HUES48 (cell line): ENCODE results near the gene NARF.
A peak's percentile ranks its signal among the peaks of the same experiment; 100 is the strongest.
"Not testable (repeated sequence)": the region's sequence is repeated elsewhere in the genome, so short reads cannot be mapped to it uniquely, and the experiment has no call there.

Experiments used
- H3K27ac ChIP-seq: one replicate; pipeline ENCODE4 v1.7.0; 2013; ENCODE audit warnings: low read depth, low read length, inconsistent platforms
- H3K27me3 ChIP-seq: 2 replicates; pipeline ENCODE4 v1.6.1; 2013; ENCODE audit warnings: mild to moderate bottlenecking, low read length; ENCODE audit not compliant: control insufficient read depth, insufficient read depth
- H3K36me3 ChIP-seq: 2 replicates; pipeline ENCODE4 v1.6.1; 2013; ENCODE audit warnings: low read length; ENCODE audit not compliant: control insufficient read depth, insufficient read depth
- H3K4me1 ChIP-seq: 2 replicates; pipeline ENCODE4 v1.6.1; 2013; ENCODE audit warnings: mild to moderate bottlenecking, low read length; ENCODE audit not compliant: control insufficient read depth, insufficient read depth
- H3K4me3 ChIP-seq: 2 replicates; pipeline ENCODE4 v1.5.1; 2013; ENCODE audit warnings: mild to moderate bottlenecking, low read depth, low read length
- H3K9ac ChIP-seq: 2 replicates; pipeline ENCODE4 v1.6.1; 2013; ENCODE audit warnings: mild to moderate bottlenecking, low read depth, low read length, moderate library complexity
- H3K9me3 ChIP-seq: 2 replicates; pipeline ENCODE4 v1.6.1; 2013; ENCODE audit warnings: low read length; ENCODE audit not compliant: control insufficient read depth, insufficient read depth

Gene NARF

GRCh38 chr17:82458179-82458884, at the start of gene NARF:
TSS of gene NARF (plus strand) at chr17:82458741. CDS start at chr17:82458804, 63 bp downstream.
- Histone ChIP-seq H3K36me3 (peaks cover 33% of the 10 kb centered on the region), H3K4me1 (peaks cover 5% of the 10 kb centered on the region; the same call in 1 of the 2 replicates), H3K9me3 (no peaks in the 10 kb centered on the region), H3K4me3 (peak within 1 kb of the TSS; percentile 94), H3K9ac (peak within 1 kb of the TSS; percentile 84), H3K27me3 (no peaks in the 10 kb centered on the region), H3K27ac (peak within 1 kb of the TSS; percentile 99)

- Histone ChIP-seq H3K4me3 (no peak overlapping the region), H3K27ac (no peak overlapping the region), H3K9ac (no peak overlapping the region), H3K4me1 (no peaks in the 10 kb centered on the region), H3K36me3 (no peaks in the 10 kb centered on the region), H3K9me3 (no peaks in the 10 kb centered on the region), H3K27me3 (no peaks in the 10 kb centered on the region)
Observed at GRCh38 chr17:82408938-82409318, 49.6 kb upstream of the NARF start.

GRCh38 chr17:82410014-82410716, 48.4 kb upstream of the NARF start:
- no peak overlapping the region for H3K4me3 ChIP-seq

DNA sequence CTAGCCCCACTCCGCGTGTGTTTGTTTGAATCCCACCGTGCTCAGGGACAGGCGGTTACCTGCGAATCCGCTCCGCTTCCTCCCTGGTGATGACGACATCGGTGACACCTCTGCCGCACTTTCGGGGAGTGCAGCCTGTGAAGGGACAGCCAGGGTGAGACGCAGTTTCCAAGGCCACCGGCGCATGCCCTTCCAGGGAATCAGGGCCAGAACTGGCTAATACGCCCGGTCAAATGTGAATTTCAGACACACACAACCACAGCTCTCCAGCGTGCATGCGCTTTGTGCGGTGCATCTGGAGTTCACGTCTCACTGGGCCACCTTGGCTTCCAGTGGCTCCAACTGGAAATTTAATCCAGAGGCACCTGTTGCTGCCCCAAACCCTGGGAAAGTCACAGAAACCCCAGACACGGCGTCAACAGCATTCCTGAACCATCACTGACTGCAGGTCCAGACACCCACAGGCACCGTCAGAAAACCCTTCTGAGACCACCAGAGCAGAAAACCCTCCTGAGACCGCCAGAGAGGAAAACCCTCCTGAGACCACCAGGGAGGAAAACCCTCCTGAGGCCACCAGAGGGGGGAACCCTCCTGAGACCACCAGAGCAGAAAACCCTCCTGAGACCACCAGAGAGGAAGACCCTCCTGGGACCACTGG, 47.0 kb upstream of the NARF start:
- H3K4me3 ChIP-seq, result no peak overlapping the region
- no peaks in the 10 kb centered on the region for H3K27me3 ChIP-seq
- no peaks in the 10 kb centered on the region for H3K9me3 ChIP-seq
- H3K9ac ChIP-seq, result no peak overlapping the region
- no peaks in the 10 kb centered on the region for H3K4me1 ChIP-seq
- H3K27ac ChIP-seq, result no peak overlapping the region
- H3K36me3 ChIP-seq, result no peaks in the 10 kb centered on the region

More at GRCh38 chr17:82410014-82410716, 48.4 kb upstream of the NARF start:
- H3K9ac ChIP-seq, result no peak overlapping the region
- no peaks in the 10 kb centered on the region for H3K4me1 ChIP-seq
- H3K27ac ChIP-seq, result no peak overlapping the region
- H3K36me3 ChIP-seq, result no peaks in the 10 kb centered on the region
- H3K9me3 ChIP-seq, result no peaks in the 10 kb centered on the region
- H3K27me3 ChIP-seq, result no peaks in the 10 kb centered on the region

GRCh38 chr17:82412081-82412480, 46.5 kb upstream of the NARF start:
- H3K27me3 ChIP-seq, H3K27ac ChIP-seq, H3K36me3 ChIP-seq, H3K4me1 ChIP-seq, H3K9ac ChIP-seq, H3K9me3 ChIP-seq, H3K4me3 ChIP-seq: not testable (repeated sequence)

DNA sequence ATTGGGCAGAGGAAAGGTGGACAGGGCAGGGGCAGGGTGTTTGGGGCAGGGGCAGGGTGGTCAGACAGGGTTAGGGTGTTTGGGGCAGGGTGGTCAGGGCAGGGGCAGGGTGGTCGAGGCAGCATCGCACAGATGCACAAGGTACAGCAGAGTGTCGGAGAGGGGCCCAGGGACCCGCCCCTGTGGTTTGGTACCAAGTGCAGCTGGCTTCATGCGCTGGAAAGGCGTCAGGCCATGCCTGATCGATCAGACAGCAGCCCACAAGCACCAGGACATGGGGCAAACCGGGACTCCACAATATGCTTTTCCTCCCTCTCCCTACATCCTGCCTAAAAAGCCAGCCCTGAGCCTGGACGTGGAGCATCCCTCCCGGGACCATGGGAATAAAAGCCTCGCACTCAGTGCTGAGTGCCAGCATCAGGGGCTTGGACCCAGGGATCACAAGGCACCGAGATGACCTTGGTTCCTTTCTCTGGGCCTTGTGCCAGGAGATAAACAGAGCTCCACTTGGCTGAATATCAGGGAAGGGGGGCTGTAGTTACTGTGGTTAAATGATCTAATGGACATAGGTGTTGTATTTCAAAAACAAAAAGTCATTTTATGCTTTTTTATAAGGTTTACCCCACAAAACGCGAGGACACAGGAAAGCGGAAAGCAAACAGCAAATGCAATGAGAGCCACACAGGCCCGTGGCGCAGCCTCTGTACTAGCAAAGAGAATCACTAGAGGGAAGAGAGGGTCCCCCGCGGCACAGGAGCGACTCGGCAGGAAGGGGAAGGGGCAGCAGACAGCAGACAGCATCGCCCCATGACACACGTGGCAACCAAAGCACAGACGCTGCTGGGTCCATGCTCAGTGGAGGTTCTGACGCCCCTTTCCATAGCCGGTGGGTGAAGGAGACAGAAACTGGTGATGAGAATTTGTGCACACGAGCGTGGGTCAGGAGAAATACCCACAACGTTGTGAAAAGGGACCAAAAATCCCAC, 45.7 kb upstream of the NARF start:
- Histone ChIP-seq H3K9me3 (no peaks in the 10 kb centered on the region), H3K4me1 (peaks cover 3% of the 10 kb centered on the region; the same call in 1 of the 2 replicates), H3K4me3 (no peak overlapping the region), H3K27me3 (no peaks in the 10 kb centered on the region), H3K9ac (no peak overlapping the region), H3K27ac (no peak overlapping the region), H3K36me3 (no peaks in the 10 kb centered on the region)

- Histone ChIP-seq H3K27ac (no peak overlapping the region), H3K9me3 (no peaks in the 10 kb centered on the region), H3K4me3 (peak overlapping the region; percentile 33; the same call in 1 of the 2 replicates), H3K4me1 (peaks cover 7% of the 10 kb centered on the region; the same call in 1 of the 2 replicates), H3K27me3 (no peaks in the 10 kb centered on the region), H3K9ac (no peak overlapping the region), H3K36me3 (no peaks in the 10 kb centered on the region)
Observed at GRCh38 chr17:82414548-82415281, 43.8 kb upstream of the NARF start.

- H3K27me3 ChIP-seq, result no peaks in the 10 kb centered on the region
- H3K9me3 ChIP-seq, result no peaks in the 10 kb centered on the region
- no peak overlapping the region for H3K9ac ChIP-seq
- peaks cover 7% of the 10 kb centered on the region; the same call in 1 of the 2 replicates for H3K4me1 ChIP-seq
- no peak overlapping the region for H3K27ac ChIP-seq
- H3K4me3 ChIP-seq, result no peak overlapping the region
- H3K36me3 ChIP-seq, result peaks cover 5% of the 10 kb centered on the region; the same call in 1 of the 2 replicates
Observed at GRCh38 chr17:82415336-82415735, 43.2 kb upstream of the NARF start.

DNA sequence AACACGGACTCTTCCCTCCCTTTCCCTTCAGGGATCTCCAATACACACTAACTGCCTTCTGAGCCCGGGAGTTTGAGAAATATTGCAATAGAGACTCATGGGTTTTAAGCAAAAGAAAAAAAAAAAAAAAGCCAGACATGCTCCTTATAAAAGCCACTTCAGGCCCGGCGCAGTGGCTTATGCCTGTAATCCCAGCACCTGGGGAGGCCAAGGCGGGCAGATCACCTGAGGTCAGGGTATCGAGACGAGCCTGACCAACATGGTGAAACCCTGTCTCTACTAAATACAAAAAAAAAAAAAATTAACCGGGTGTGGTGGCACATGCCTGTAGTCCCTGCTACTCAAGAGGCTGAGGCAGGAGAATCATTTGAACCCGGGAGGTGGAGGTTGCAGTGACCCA, 42.8 kb upstream of the NARF start:
- Histone ChIP-seq H3K27ac (no peak overlapping the region), H3K36me3 (peaks cover 6% of the 10 kb centered on the region), H3K27me3 (no peaks in the 10 kb centered on the region), H3K4me3 (no peak overlapping the region), H3K4me1 (peaks cover 7% of the 10 kb centered on the region; the same call in 1 of the 2 replicates), H3K9me3 (no peaks in the 10 kb centered on the region), H3K9ac (no peak overlapping the region)

GRCh38 chr17:82416264-82416663, 42.3 kb upstream of the NARF start:
- peaks cover 11% of the 10 kb centered on the region for H3K36me3 ChIP-seq
- no peak overlapping the region for H3K4me3 ChIP-seq
- H3K9me3 ChIP-seq, result no peaks in the 10 kb centered on the region
- no peak overlapping the region for H3K27ac ChIP-seq
- H3K9ac ChIP-seq, result no peak overlapping the region
- no peaks in the 10 kb centered on the region for H3K27me3 ChIP-seq
- peaks cover 7% of the 10 kb centered on the region; the same call in 1 of the 2 replicates for H3K4me1 ChIP-seq
